ENCODE measurements around the gene CCDC51.

The CCDC51 gene

GRCh38 chr3:48413611-48414010, 26.3 kb downstream of the CCDC51 start:
- Histone ChIP-seq H3K27me3 (replicated peaks in 2 of 5; ENCODE audit: control insufficient read depth in 4 of 5, insufficient read depth in 5 of 5, low read length in 4 of 5) (no peaks in the 10 kb centered on the region), H3K4me3 (ENCODE audit: control insufficient read depth in 1 of 7, extremely low read depth in 1 of 7, insufficient read depth in 4 of 7, low read depth in 2 of 7, low read length in 6 of 7) (no peak overlapping the region), H3K9me3 (ENCODE audit: control extremely low read depth in 1 of 5, control insufficient read depth in 4 of 5, insufficient read depth in 2 of 5, low read depth in 1 of 5, low read length in 4 of 5) (no peaks in the 10 kb centered on the region), H3K4me1 (ENCODE audit: control extremely low read depth in 1 of 4, control insufficient read depth in 4 of 4, insufficient read depth in 4 of 4, low read length in 3 of 4) (no peaks in the 10 kb centered on the region), H3K27ac (ENCODE audit: insufficient read depth in 1 of 2, low read depth in 1 of 2, low read length in 2 of 2, poor library complexity in 1 of 2, severe bottlenecking in 2 of 2) (no peak overlapping the region), H3K36me3 (ENCODE audit: control insufficient read depth in 4 of 4, insufficient read depth in 4 of 4, low read length in 3 of 4) (peaks cover 0 to 33% (median 5%) of the 10 kb centered on the region in 4 experiments)
- CTCF ChIA-PET, result interaction anchor here (0.6 to 4.5 kb wide), 4 partner anchors 17 to 147 kb away, joined by 3 to 35 read pairs (median 3); no protein-coding TSS in a partner anchor
- POLR2A ChIA-PET, result interaction anchor here (1.4 kb wide), 1 partner anchor 16 kb away, joined by 3 read pairs; the partner anchor contains the start of gene PLXNB1
- 94% methylated on average over 14 of the region's 14 CpGs for WGBS (ENCODE audit: insufficient coverage)
- no peak for DNase-seq

GRCh38 chr3:48413086-48413485, 26.8 kb downstream of the CCDC51 start:
- ChIA-PET POLR2A (interaction anchor here (1.4 kb wide), 1 partner anchor 17 kb away, joined by 3 read pairs; the partner anchor contains the start of gene PLXNB1), CTCF (interaction anchor here (0.6 to 4.5 kb wide), 5 partner anchors 18 to 146 kb away, joined by 3 to 35 read pairs (median 3); no protein-coding TSS in a partner anchor)
- WGBS (ENCODE audit: insufficient coverage), result 96% methylated on average over 8 of the region's 8 CpGs
- H3K4me3 ChIP-seq (ENCODE audit: control insufficient read depth in 1 of 7, extremely low read depth in 1 of 7, insufficient read depth in 4 of 7, low read depth in 2 of 7, low read length in 6 of 7), result no peak overlapping the region
- H3K27me3 ChIP-seq (replicated peaks in 2 of 5; ENCODE audit: control insufficient read depth in 4 of 5, insufficient read depth in 5 of 5, low read length in 4 of 5), result no peaks in the 10 kb centered on the region
- no peaks in the 10 kb centered on the region for H3K4me1 ChIP-seq (ENCODE audit: control extremely low read depth in 1 of 4, control insufficient read depth in 4 of 4, insufficient read depth in 4 of 4, low read length in 3 of 4)
- DNase-seq, result no peak
- no peak overlapping the region for H3K27ac ChIP-seq (ENCODE audit: insufficient read depth in 1 of 2, low read depth in 1 of 2, low read length in 2 of 2, poor library complexity in 1 of 2, severe bottlenecking in 2 of 2)
- H3K9me3 ChIP-seq (ENCODE audit: control extremely low read depth in 1 of 5, control insufficient read depth in 4 of 5, insufficient read depth in 2 of 5, low read depth in 1 of 5, low read length in 4 of 5), result no peaks in the 10 kb centered on the region
- peaks cover 0 to 33% (median 5%) of the 10 kb centered on the region in 4 experiments for H3K36me3 ChIP-seq (ENCODE audit: control insufficient read depth in 4 of 4, insufficient read depth in 4 of 4, low read length in 3 of 4)

GRCh38 chr3:48412375-48413001, 27.4 kb downstream of the CCDC51 start:
- Histone ChIP-seq H3K4me1 (ENCODE audit: control extremely low read depth in 1 of 4, control insufficient read depth in 4 of 4, insufficient read depth in 4 of 4, low read length in 3 of 4) (no peaks in the 10 kb centered on the region), H3K27me3 (replicated peaks in 2 of 5; ENCODE audit: control insufficient read depth in 4 of 5, insufficient read depth in 5 of 5, low read length in 4 of 5) (no peaks in the 10 kb centered on the region), H3K27ac (ENCODE audit: insufficient read depth in 1 of 2, low read depth in 1 of 2, low read length in 2 of 2, poor library complexity in 1 of 2, severe bottlenecking in 2 of 2) (no peak overlapping the region), H3K4me3 (ENCODE audit: control insufficient read depth in 1 of 7, extremely low read depth in 1 of 7, insufficient read depth in 4 of 7, low read depth in 2 of 7, low read length in 6 of 7) (no peak overlapping the region), H3K36me3 (ENCODE audit: control insufficient read depth in 4 of 4, insufficient read depth in 4 of 4, low read length in 3 of 4) (peaks cover 0 to 33% (median 5%) of the 10 kb centered on the region in 4 experiments), H3K9me3 (ENCODE audit: control extremely low read depth in 1 of 5, control insufficient read depth in 4 of 5, insufficient read depth in 2 of 5, low read depth in 1 of 5, low read length in 4 of 5) (no peaks in the 10 kb centered on the region)
- 95% methylated on average over 17 of the region's 19 CpGs for WGBS (ENCODE audit: insufficient coverage)
- POLR2A ChIA-PET, result no interaction called here
- CTCF ChIA-PET, result interaction anchor here (0.8 to 1.8 kb wide), 7 partner anchors 10 to 473 kb away, joined by 3 to 6 read pairs (median 3); no protein-coding TSS in a partner anchor
- no peak for DNase-seq

GRCh38 chr3:48411606-48412374, 28.1 kb downstream of the CCDC51 start:
- peaks cover 0 to 33% (median 5%) of the 10 kb centered on the region in 4 experiments for H3K36me3 ChIP-seq (ENCODE audit: control insufficient read depth in 4 of 4, insufficient read depth in 4 of 4, low read length in 3 of 4)
- WGBS (ENCODE audit: insufficient coverage), result 98% methylated on average over 10 of the region's 11 CpGs
- CTCF ChIA-PET, result interaction anchor here (0.8 to 1.8 kb wide), 7 partner anchors 10 to 473 kb away, joined by 3 to 6 read pairs (median 3); no protein-coding TSS in a partner anchor

GRCh38 chr3:48411041-48411588, 28.8 kb downstream of the CCDC51 start:
- Histone ChIP-seq H3K36me3 (ENCODE audit: control insufficient read depth in 4 of 4, insufficient read depth in 4 of 4, low read length in 3 of 4) (peaks cover 0 to 33% (median 5%) of the 10 kb centered on the region in 4 experiments), H3K9me3 (ENCODE audit: control extremely low read depth in 1 of 5, control insufficient read depth in 4 of 5, insufficient read depth in 2 of 5, low read depth in 1 of 5, low read length in 4 of 5) (no peaks in the 10 kb centered on the region), H3K4me3 (ENCODE audit: control insufficient read depth in 1 of 7, extremely low read depth in 1 of 7, insufficient read depth in 4 of 7, low read depth in 2 of 7, low read length in 6 of 7) (no peak overlapping the region), H3K27ac (ENCODE audit: insufficient read depth in 1 of 2, low read depth in 1 of 2, low read length in 2 of 2, poor library complexity in 1 of 2, severe bottlenecking in 2 of 2) (no peak overlapping the region), H3K27me3 (replicated peaks in 2 of 5; ENCODE audit: control insufficient read depth in 4 of 5, insufficient read depth in 5 of 5, low read length in 4 of 5) (no peaks in the 10 kb centered on the region), H3K4me1 (ENCODE audit: control extremely low read depth in 1 of 4, control insufficient read depth in 4 of 4, insufficient read depth in 4 of 4, low read length in 3 of 4) (no peaks in the 10 kb centered on the region)
- no peak for DNase-seq
- CTCF ChIA-PET, result interaction anchor here (1.0 to 1.8 kb wide), 3 partner anchors 10 to 25 kb away, joined by 3 to 6 read pairs (median 4); no protein-coding TSS in a partner anchor
- 98% methylated on average over 8 of the region's 9 CpGs for WGBS (ENCODE audit: insufficient coverage)
- POLR2A ChIA-PET, result no interaction called here

More at GRCh38 chr3:48411606-48412374, 28.1 kb downstream of the CCDC51 start:
- no peaks in the 10 kb centered on the region for H3K27me3 ChIP-seq (replicated peaks in 2 of 5; ENCODE audit: control insufficient read depth in 4 of 5, insufficient read depth in 5 of 5, low read length in 4 of 5)
- no peak overlapping the region for H3K27ac ChIP-seq (ENCODE audit: insufficient read depth in 1 of 2, low read depth in 1 of 2, low read length in 2 of 2, poor library complexity in 1 of 2, severe bottlenecking in 2 of 2)
- H3K4me3 ChIP-seq (ENCODE audit: control insufficient read depth in 1 of 7, extremely low read depth in 1 of 7, insufficient read depth in 4 of 7, low read depth in 2 of 7, low read length in 6 of 7), result no peak overlapping the region
- POLR2A ChIA-PET, result no interaction called here
- no peaks in the 10 kb centered on the region for H3K4me1 ChIP-seq (ENCODE audit: control extremely low read depth in 1 of 4, control insufficient read depth in 4 of 4, insufficient read depth in 4 of 4, low read length in 3 of 4)
- no peak for DNase-seq
- no peaks in the 10 kb centered on the region for H3K9me3 ChIP-seq (ENCODE audit: control extremely low read depth in 1 of 5, control insufficient read depth in 4 of 5, insufficient read depth in 2 of 5, low read depth in 1 of 5, low read length in 4 of 5)

GRCh38 chr3:48410205-48411040, 29.5 kb downstream of the CCDC51 start:
- no peaks in the 10 kb centered on the region for H3K27me3 ChIP-seq (replicated peaks in 2 of 5; ENCODE audit: control insufficient read depth in 4 of 5, insufficient read depth in 5 of 5, low read length in 4 of 5)
- WGBS (ENCODE audit: insufficient coverage), result 98% methylated on average over 16 of the region's 16 CpGs
- ChIA-PET CTCF (interaction anchor here (1.2 kb wide), 1 partner anchor 10 kb away, joined by 3 read pairs; no protein-coding TSS in a partner anchor), POLR2A (no interaction called here)
- no peak overlapping the region for H3K27ac ChIP-seq (ENCODE audit: insufficient read depth in 1 of 2, low read depth in 1 of 2, low read length in 2 of 2, poor library complexity in 1 of 2, severe bottlenecking in 2 of 2)
- H3K4me3 ChIP-seq (ENCODE audit: control insufficient read depth in 1 of 7, extremely low read depth in 1 of 7, insufficient read depth in 4 of 7, low read depth in 2 of 7, low read length in 6 of 7), result no peak overlapping the region
- H3K9me3 ChIP-seq (ENCODE audit: control extremely low read depth in 1 of 5, control insufficient read depth in 4 of 5, insufficient read depth in 2 of 5, low read depth in 1 of 5, low read length in 4 of 5), result no peaks in the 10 kb centered on the region
- H3K4me1 ChIP-seq (ENCODE audit: control extremely low read depth in 1 of 4, control insufficient read depth in 4 of 4, insufficient read depth in 4 of 4, low read length in 3 of 4), result no peaks in the 10 kb centered on the region
- no peak for DNase-seq
- H3K36me3 ChIP-seq (ENCODE audit: control insufficient read depth in 4 of 4, insufficient read depth in 4 of 4, low read length in 3 of 4), result peaks cover 0 to 30% (median 5%) of the 10 kb centered on the region in 4 experiments

Measured in common myeloid progenitor, CD34-positive (primary cell).